ENCODE results near the gene DESI2. TPM values are rescaled to one million over a fixed set of nuclear protein-coding genes. Genes with fewer than 3 reads are reported as not detected.

The DESI2 gene
- total RNA-seq, 1 experiment from 2014 or later: 44.6 TPM

DNA sequence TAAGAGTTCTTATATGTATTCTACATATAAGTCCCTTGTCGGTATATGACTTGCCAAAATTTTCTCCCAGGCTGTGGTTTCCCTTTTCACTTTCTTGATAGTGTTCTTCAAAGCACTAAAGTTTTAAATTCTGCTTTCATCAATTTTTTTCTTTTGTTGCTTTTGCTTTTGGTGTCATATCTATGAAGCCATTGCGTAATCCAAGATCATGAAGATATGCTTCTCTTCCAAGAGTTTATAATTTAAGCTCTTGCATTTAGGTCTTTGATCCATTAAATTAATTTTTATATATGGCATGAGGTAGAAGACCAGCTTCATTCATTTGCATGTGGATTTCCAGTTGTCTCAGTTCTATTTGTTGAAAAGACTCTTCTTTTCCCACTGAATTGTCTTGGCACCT lies 22.2 kb downstream of the DESI2 start:
- intact Hi-C loops (cut with micrococcal nuclease): no loop called here
- Histone ChIP-seq H3K4me2 (ENCODE audit: low read length) (no peak overlapping the region), H3K79me2 (ENCODE audit: insufficient read depth, low read length) (peaks cover 60% of the 10 kb centered on the region), H3K9me3 (ENCODE audit: control insufficient read depth in 1 of 2, insufficient read depth in 1 of 2, low read depth in 1 of 2, low read length in 2 of 2) (no peaks in the 10 kb centered on the region), H3K36me3 (ENCODE audit: control insufficient read depth in 1 of 2, insufficient read depth in 2 of 2, low read length in 2 of 2) (no peaks in the 10 kb centered on the region), H3K27me3 (ENCODE audit: insufficient read depth, low read length) (no peaks in the 10 kb centered on the region), H3K4me1 (ENCODE audit: control insufficient read depth in 1 of 2, insufficient read depth in 2 of 2, low read length in 2 of 2) (no peaks in the 10 kb centered on the region), H2AFZ (ENCODE audit: low read depth, low read length, poor library complexity, severe bottlenecking) (no peak overlapping the region), H3K9ac (ENCODE audit: low read length) (no peak overlapping the region), H4K20me1 (ENCODE audit: insufficient read depth) (peaks cover 8% of the 10 kb centered on the region; the same call in 1 of the 2 replicates), H3K4me3 (replicated peaks in 1 of 2; ENCODE audit: low read depth in 1 of 2, low read length in 2 of 2) (no peak overlapping the region), H3K27ac (ENCODE audit: low read depth, low read length) (no peak overlapping the region), H3K9me2 (ENCODE audit: insufficient read depth) (no peaks in the 10 kb centered on the region)
- TF ChIP-seq CEBPB (IDR thresholded peaks at IDR 0.05; ENCODE audit: low read depth) (peak; percentile 19; the same call in 1 of the 2 replicates), SIN3A (IDR thresholded peaks at IDR 0.05; ENCODE audit: low read depth) (no peak)
- CTCF ChIA-PET: no interaction called here
- POLR2A ChIA-PET: no interaction called here
- no peak for ATAC-seq
- no TSS peak for BruUV-seq (replicated peaks)
- RAD21 ChIA-PET (ENCODE audit: low non-redundant PET in 1 of 2, low total read pairs in 2 of 2, uncharacterized antibody in 2 of 2, unreplicated experiment in 2 of 2): no interaction called here
- no peak for DNase-seq (ENCODE audit: low read depth, low spot score)

GRCh38 chr1:244678697-244679096 lies 25.8 kb downstream of the DESI2 start:
- no peak for ATAC-seq
- H3K27me3 ChIP-seq (ENCODE audit: insufficient read depth, low read length): no peaks in the 10 kb centered on the region
- TF ChIP-seq ZFX (IDR thresholded peaks at IDR 0.05) (no peak), JUND (IDR thresholded peaks at IDR 0.05) (no peak), SP1 (IDR thresholded peaks at IDR 0.05; ENCODE audit: low read depth) (no peak), RAD21 (IDR thresholded peaks at IDR 0.05; ENCODE audit: low read depth) (no peak), EGR1 (IDR thresholded peaks at IDR 0.05; ENCODE audit: low read depth) (no peak), POLR2AphosphoS5 (IDR thresholded peaks at IDR 0.05; ENCODE audit: low read depth, low read length) (no peak), EZH2 (IDR thresholded peaks at IDR 0.05) (no peak), FOSL1 (IDR thresholded peaks at IDR 0.05; ENCODE audit: low read depth) (no peak), EZH2phosphoT487 (IDR thresholded peaks at IDR 0.05; ENCODE audit: borderline replicate concordance) (no peak), SRF (IDR thresholded peaks at IDR 0.05; ENCODE audit: low read depth) (no peak)
- TF ChIP-seq, protein P1, sequence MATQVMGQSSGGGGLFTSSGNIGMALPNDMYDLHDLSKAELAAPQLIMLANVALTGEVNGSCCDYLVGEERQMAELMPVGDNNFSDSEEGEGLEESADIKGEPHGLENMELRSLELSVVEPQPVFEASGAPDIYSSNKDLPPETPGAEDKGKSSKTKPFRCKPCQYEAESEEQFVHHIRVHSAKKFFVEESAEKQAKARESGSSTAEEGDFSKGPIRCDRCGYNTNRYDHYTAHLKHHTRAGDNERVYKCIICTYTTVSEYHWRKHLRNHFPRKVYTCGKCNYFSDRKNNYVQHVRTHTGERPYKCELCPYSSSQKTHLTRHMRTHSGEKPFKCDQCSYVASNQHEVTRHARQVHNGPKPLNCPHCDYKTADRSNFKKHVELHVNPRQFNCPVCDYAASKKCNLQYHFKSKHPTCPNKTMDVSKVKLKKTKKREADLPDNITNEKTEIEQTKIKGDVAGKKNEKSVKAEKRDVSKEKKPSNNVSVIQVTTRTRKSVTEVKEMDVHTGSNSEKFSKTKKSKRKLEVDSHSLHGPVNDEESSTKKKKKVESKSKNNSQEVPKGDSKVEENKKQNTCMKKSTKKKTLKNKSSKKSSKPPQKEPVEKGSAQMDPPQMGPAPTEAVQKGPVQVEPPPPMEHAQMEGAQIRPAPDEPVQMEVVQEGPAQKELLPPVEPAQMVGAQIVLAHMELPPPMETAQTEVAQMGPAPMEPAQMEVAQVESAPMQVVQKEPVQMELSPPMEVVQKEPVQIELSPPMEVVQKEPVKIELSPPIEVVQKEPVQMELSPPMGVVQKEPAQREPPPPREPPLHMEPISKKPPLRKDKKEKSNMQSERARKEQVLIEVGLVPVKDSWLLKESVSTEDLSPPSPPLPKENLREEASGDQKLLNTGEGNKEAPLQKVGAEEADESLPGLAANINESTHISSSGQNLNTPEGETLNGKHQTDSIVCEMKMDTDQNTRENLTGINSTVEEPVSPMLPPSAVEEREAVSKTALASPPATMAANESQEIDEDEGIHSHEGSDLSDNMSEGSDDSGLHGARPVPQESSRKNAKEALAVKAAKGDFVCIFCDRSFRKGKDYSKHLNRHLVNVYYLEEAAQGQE (IDR thresholded peaks at IDR 0.05; ENCODE audit: low read depth): no peak
- no peak overlapping the region for H2AFZ ChIP-seq (ENCODE audit: low read depth, low read length, poor library complexity, severe bottlenecking)
- POLR2A ChIA-PET: no interaction called here
- CTCF ChIA-PET: no interaction called here
- DNase-seq (ENCODE audit: low read depth, low spot score): no peak
- BruUV-seq (replicated peaks): no TSS peak
- no peak overlapping the region for H3K4me2 ChIP-seq (ENCODE audit: low read length)
- H3K4me3 ChIP-seq (replicated peaks in 1 of 2; ENCODE audit: low read depth in 1 of 2, low read length in 2 of 2): no peak overlapping the region
- H3K9ac ChIP-seq (ENCODE audit: low read length): no peak overlapping the region
- peaks cover 70% of the 10 kb centered on the region for H3K79me2 ChIP-seq (ENCODE audit: insufficient read depth, low read length)
- H3K9me3 ChIP-seq (ENCODE audit: control insufficient read depth in 1 of 2, insufficient read depth in 1 of 2, low read depth in 1 of 2, low read length in 2 of 2): no peaks in the 10 kb centered on the region
- no peak overlapping the region for H3K27ac ChIP-seq (ENCODE audit: low read depth, low read length)
- intact Hi-C loops (cut with micrococcal nuclease): no loop called here
- no peaks in the 10 kb centered on the region for H3K36me3 ChIP-seq (ENCODE audit: control insufficient read depth in 1 of 2, insufficient read depth in 2 of 2, low read length in 2 of 2)
- RAD21 ChIA-PET (ENCODE audit: low non-redundant PET in 1 of 2, low total read pairs in 2 of 2, uncharacterized antibody in 2 of 2, unreplicated experiment in 2 of 2): no interaction called here
- H3K4me1 ChIP-seq (ENCODE audit: control insufficient read depth in 1 of 2, insufficient read depth in 2 of 2, low read length in 2 of 2): no peaks in the 10 kb centered on the region
- H3K9me2 ChIP-seq (ENCODE audit: insufficient read depth): no peaks in the 10 kb centered on the region
- H4K20me1 ChIP-seq (ENCODE audit: insufficient read depth): peaks cover 8% of the 10 kb centered on the region; the same call in 1 of the 2 replicates

Measured in HCT116 (cell line).